Spleen (tissue), 11 donors: ENCODE results near the gene TNFRSF25. TPM values are rescaled to one million over a fixed set of nuclear protein-coding genes. Genes with fewer than 3 reads are reported as not detected.

ENCODE experiments used
- DNase-seq: peaks from one replicate; pipeline ENCODE4 v3.0.0-alpha.2; 2020
- H3K27ac ChIP-seq, 8 donors: fragments of 200-600 bp; sonication (generic) in 7 of 8; 1 replicate in 4 of 8; 2 replicates in 4 of 8; pipeline versions ENCODE4 v1.5.0 to v1.8.0; 2016 to 2021; ENCODE audit warnings: inconsistent platforms in 4 of 8, mild to moderate bottlenecking in 4 of 8, moderate library complexity in 1 of 8
- H3K27me3 ChIP-seq, 7 donors: fragments of 200-600 bp; sonication (generic) in 6 of 7; replicated peaks in 1 of 7; 1 replicate in 4 of 7; 2 replicates in 3 of 7; pipeline versions ENCODE4 v1.5.0 to v1.8.0; 2016 to 2021; ENCODE audit warnings: inconsistent platforms in 3 of 7, mild to moderate bottlenecking in 1 of 7
- H3K36me3 ChIP-seq, 6 donors: fragments of 200-600 bp; sonication (generic) in 5 of 6; 1 replicate in 4 of 6; 2 replicates in 2 of 6; pipeline versions ENCODE4 v1.5.0 to v1.8.0; 2016 to 2021; ENCODE audit warnings: inconsistent platforms in 2 of 6
- H3K4me1 ChIP-seq, 6 donors: fragments of 200-600 bp; sonication (generic) in 5 of 6; 1 replicate in 3 of 6; 2 replicates in 3 of 6; pipeline versions ENCODE4 v1.5.0 to v1.8.0; 2016 to 2021; ENCODE audit warnings: inconsistent platforms in 3 of 6
- H3K4me3 ChIP-seq, 8 donors: fragments of 200-600 bp; sonication (generic) in 7 of 8; 1 replicate in 4 of 8; 2 replicates in 4 of 8; pipeline versions ENCODE4 v1.5.0 to v1.8.0; 2016 to 2021; ENCODE audit warnings: inconsistent platforms in 4 of 8, mild to moderate bottlenecking in 4 of 8, moderate library complexity in 2 of 8
- H3K9me3 ChIP-seq, 8 donors: fragments of 200-600 bp; sonication (generic) in 7 of 8; 1 replicate in 4 of 8; 2 replicates in 4 of 8; pipeline versions ENCODE4 v1.5.0 to v1.8.0; 2016 to 2021; ENCODE audit warnings: inconsistent platforms in 4 of 8
- CTCF ChIP-seq, 11 experiments: fragments of 200-600 bp in 7 of 11; fragments of 450-650 bp in 4 of 11; sonication (generic) in 4 of 11; IDR thresholded peaks in 8 of 11; conservative IDR thresholded peaks in 3 of 11; 1 replicate in 7 of 11; 2 replicates in 4 of 11; pipeline versions ENCODE4 v1.4.0 to v1.8.0; 2016 to 2021; ENCODE audit warnings: antibody characterized with exemption in 11 of 11, inconsistent platforms in 4 of 11, mild to moderate bottlenecking in 1 of 11
- POLR2A ChIP-seq, 3 donors: fragments of 450-650 bp; IDR thresholded peaks; one replicate each; pipeline ENCODE4 v1.5.1; 2017; ENCODE audit warnings: antibody characterized with exemption in 3 of 3, mild to moderate bottlenecking in 1 of 3
- POLR2AphosphoS5 ChIP-seq, 3 donors: sonication (generic); formaldehyde crosslinking; IDR thresholded peaks; one replicate each; pipeline ENCODE4 v1.5.1; 2017; ENCODE audit warnings: antibody characterized with exemption in 3 of 3
- WGBS, 5 donors: extraction: QIAGEN DNeasy Blood & Tissue Kit in 3 of 5; methylation state at CpG; one replicate each; pipeline versions ENCODE4 v1.1.5 to v1.1.7; 2013 to 2018; 5-methylcytosine and 5-hydroxymethylcytosine counted together
- intact Hi-C: fragments of 100-400 bp; cut with DNase I; formaldehyde crosslinking; loops from one replicate; pipeline ENCODE4 v1.15.0; 2023; ENCODE audit warnings: low total_unique reads
- polyA plus RNA-seq, 3 donors: library from polyadenylated mRNA; stranded (reverse); fragments of 200-250 nt; gene quantifications; one replicate each; pipeline ENCODE4 v1.2.1, GENCODE V29; 2013
- total RNA-seq, 7 donors: library from RNA; depleted of rRNA in 3 of 7; stranded (reverse); fragments of >200 nt in 3 of 7; fragmentation: NEBNext Ultra II Directional in 4 of 7; extraction: Animal tissue kit (Norgen Biotek cat#: 25700) in 4 of 7; gene quantifications; one replicate each; pipeline versions ENCODE4 v1.1.0 to v1.2.1, GENCODE V29; 2016 to 2021
- donor health status: healthy with polysubstance abuse.
- donor health status: DM: no; HTN: no; CAD: no; lungs with moderate emphysema.
- donor health status: DM: no; HTN: no; CAD: no.
- donor health status: Bipolar disorder and iron deficiency.
- donor health status: healthy.
- donor health status: DM: no; HTN: no; CAD: no.
- donor health status: DM: yes; HTN: yes; CAD: no.

TNFRSF25 gene
- total and polyA plus RNA-seq, 10 donors: 30.9 to 147 (median 66.8) TPM

GRCh38 chr1:6487804-6488484, 22.0 kb upstream of the TNFRSF25 start:
- WGBS, 5 donors: 69 to 86% (median 74%) methylated on average over 13 to 14 of the region's 14 CpGs
- H3K27me3 ChIP-seq: peaks cover 0 to 58% (median 19%) of the 10 kb centered on the region in 7 donors
- no peaks in the 10 kb centered on the region for H3K36me3 ChIP-seq
- H3K27ac ChIP-seq: peak overlapping the region; percentile 67 to 86 (median 81)
- peak in 2 of 3 donors; percentile 33 to 55 for TF ChIP-seq POLR2AphosphoS5 (IDR thresholded peaks at IDR 0.05)
- TF ChIP-seq POLR2A (IDR thresholded peaks at IDR 0.05): no peak
- H3K4me3 ChIP-seq: peak overlapping the region in 1 of 8 donors; percentile 19
- intact Hi-C loops: loop anchor here (5.0 kb wide), 2 partner anchors 59 to 159 kb away; no protein-coding TSS in a partner anchor
- DNase-seq: no peak
- no peaks in the 10 kb centered on the region for H3K9me3 ChIP-seq
- H3K4me1 ChIP-seq: peaks cover 13 to 96% (median 64%) of the 10 kb centered on the region in 6 donors

- TF ChIP-seq POLR2A (IDR thresholded peaks at IDR 0.05) (no peak), POLR2AphosphoS5 (IDR thresholded peaks at IDR 0.05) (peak; percentile 54 to 69 (median 63)), CTCF (IDR thresholded peaks at IDR 0.05 in 8 of 11, conservative IDR thresholded peaks at IDR 0.05 in 3 of 11) (peak; percentile 78 to 97 (median 91))
- no peaks in the 10 kb centered on the region for H3K9me3 ChIP-seq
- H3K4me3 ChIP-seq: peak overlapping the region in 3 of 8 donors; percentile 46 to 68 (median 55)
- peaks cover 6 to 82% (median 53%) of the 10 kb centered on the region in 6 donors for H3K4me1 ChIP-seq
- WGBS, 5 donors: 3 to 4% (median 3%) methylated on average over 12 to 15 of the region's 15 CpGs
- peak overlapping the region in 7 of 8 donors; percentile 15 to 86 (median 83) for H3K27ac ChIP-seq
- peak; percentile 94 for DNase-seq
- intact Hi-C loops: loop anchor here (5.0 kb wide), 2 partner anchors 61 to 161 kb away; no protein-coding TSS in a partner anchor
- H3K27me3 ChIP-seq: peaks cover 0 to 58% (median 19%) of the 10 kb centered on the region in 7 donors
- H3K36me3 ChIP-seq: no peaks in the 10 kb centered on the region
Observed at GRCh38 chr1:6486433-6487011, 20.5 kb upstream of the TNFRSF25 start.

GRCh38 chr1:6485168-6486101, 19.5 kb upstream of the TNFRSF25 start:
- no peak for DNase-seq
- Histone ChIP-seq H3K4me3 (peak overlapping the region; percentile 20 to 68 (median 40)), H3K36me3 (no peaks in the 10 kb centered on the region), H3K4me1 (peaks cover 6 to 71% (median 43%) of the 10 kb centered on the region in 6 donors), H3K9me3 (no peaks in the 10 kb centered on the region), H3K27me3 (peaks cover 0 to 47% (median 19%) of the 10 kb centered on the region in 7 donors), H3K27ac (peak overlapping the region in 6 of 8 donors; percentile 55 to 86 (median 81))
- TF ChIP-seq CTCF (IDR thresholded peaks at IDR 0.05 in 8 of 11, conservative IDR thresholded peaks at IDR 0.05 in 3 of 11) (peak in 1 of 11 experiments; percentile 6), POLR2AphosphoS5 (IDR thresholded peaks at IDR 0.05) (peak in 2 of 3 donors; percentile 27 to 29), POLR2A (IDR thresholded peaks at IDR 0.05) (no peak)
- intact Hi-C loops: loop anchor here (5.0 kb wide), 2 partner anchors 62 to 162 kb away; no protein-coding TSS in a partner anchor
- WGBS, 5 donors: 2 to 5% (median 4%) methylated on average over 24 to 80 of the region's 80 CpGs

- H3K4me1 ChIP-seq: peaks cover 2 to 65% (median 37%) of the 10 kb centered on the region in 6 donors
- peak overlapping the region; percentile 20 to 68 (median 40) for H3K4me3 ChIP-seq
- intact Hi-C loops: loop anchor here (5.0 kb wide), 2 partner anchors 63 to 163 kb away; no protein-coding TSS in a partner anchor
- no peaks in the 10 kb centered on the region for H3K36me3 ChIP-seq
- peaks cover 0 to 41% (median 19%) of the 10 kb centered on the region in 7 donors for H3K27me3 ChIP-seq
- DNase-seq: no peak
- H3K9me3 ChIP-seq: no peaks in the 10 kb centered on the region
- H3K27ac ChIP-seq: peak overlapping the region in 6 of 8 donors; percentile 55 to 86 (median 81)
- WGBS, 5 donors: 12 to 27% (median 16%) methylated on average over 9 to 13 of the region's 13 CpGs
- TF ChIP-seq POLR2AphosphoS5 (IDR thresholded peaks at IDR 0.05): peak in 1 of 3 donors; percentile 43
- no peak for TF ChIP-seq CTCF (IDR thresholded peaks at IDR 0.05 in 8 of 11, conservative IDR thresholded peaks at IDR 0.05 in 3 of 11)
Observed at GRCh38 chr1:6484826-6485167, 18.8 kb upstream of the TNFRSF25 start.
